HepG2 (cell line): Measurements from ENCODE around the gene CASKIN2. TPM values are rescaled to one million over a fixed set of nuclear protein-coding genes. Genes with fewer than 3 reads are reported as not detected.

Experiments used
- ADNP ChIP-seq: sonication (generic); formaldehyde crosslinking; IDR thresholded peaks from 2 replicates; pipeline ENCODE4 v1.4.0; 2020; ENCODE audit warnings: missing genetic modification reagents
- BRD4 ChIP-seq: sonication (generic); formaldehyde crosslinking; IDR thresholded peaks from 2 replicates; pipeline ENCODE4 v1.4.0; 2020; ENCODE audit warnings: missing genetic modification reagents
- DPF2 ChIP-seq: sonication (generic); formaldehyde crosslinking; IDR thresholded peaks from 2 replicates; pipeline ENCODE4 v1.4.0; 2020; ENCODE audit warnings: mild to moderate bottlenecking, low read depth, missing genetic modification reagents, borderline replicate concordance
- FOXA1 ChIP-seq, 2 experiments: fragments of 450-650 bp in 1 of 2; sonication (generic) in 1 of 2; formaldehyde crosslinking in 1 of 2; IDR thresholded peaks; 2 replicates each; pipeline versions ENCODE4 v1.4.0 to v1.6.1; 2016 to 2020; ENCODE audit warnings: missing genetic modification reagents in 1 of 2
- FOXM1 ChIP-seq: sonication (generic); formaldehyde crosslinking; IDR thresholded peaks from 2 replicates; pipeline ENCODE4 v1.5.0; 2020; ENCODE audit warnings: missing genetic modification reagents
- HOXA3 ChIP-seq: sonication (generic); formaldehyde crosslinking; IDR thresholded peaks from 2 replicates; pipeline ENCODE4 v1.5.0; 2020; ENCODE audit warnings: missing genetic modification reagents
- ISL2 ChIP-seq: sonication (generic); formaldehyde crosslinking; IDR thresholded peaks from 2 replicates; pipeline ENCODE4 v1.5.0; 2020; ENCODE audit warnings: missing genetic modification reagents
- KDM6A ChIP-seq: IDR thresholded peaks from 2 replicates; pipeline ENCODE4 v1.6.1; 2016; ENCODE audit warnings: low read depth
- MAX ChIP-seq: IDR thresholded peaks from 2 replicates; pipeline ENCODE4 v1.6.1; 2012; ENCODE audit warnings: inconsistent platforms
- PBX2 ChIP-seq: IDR thresholded peaks from 2 replicates; pipeline ENCODE4 v1.6.1; 2016; ENCODE audit warnings: control low read depth
- REPIN1 ChIP-seq: sonication (generic); formaldehyde crosslinking; IDR thresholded peaks from 2 replicates; pipeline ENCODE4 v1.8.0; 2022; ENCODE audit warnings: missing genetic modification reagents, low read depth, mild to moderate bottlenecking, borderline replicate concordance
- RFXANK ChIP-seq: IDR thresholded peaks from 2 replicates; pipeline ENCODE4 v1.6.1; 2016
- SP140L ChIP-seq: sonication (generic); formaldehyde crosslinking; IDR thresholded peaks from 2 replicates; pipeline ENCODE4 v1.4.0; 2020; ENCODE audit warnings: missing genetic modification reagents, borderline replicate concordance
- STAT5B ChIP-seq: sonication (generic); formaldehyde crosslinking; IDR thresholded peaks from 2 replicates; pipeline ENCODE4 v1.4.0; 2020; ENCODE audit warnings: missing genetic modification reagents
- TMF1 ChIP-seq: sonication (generic); formaldehyde crosslinking; IDR thresholded peaks from 2 replicates; pipeline ENCODE4 v1.8.1; 2022; ENCODE audit warnings: low read depth, missing genetic modification reagents
- ZBTB20 ChIP-seq: sonication (generic); formaldehyde crosslinking; IDR thresholded peaks from 2 replicates; pipeline ENCODE4 v1.8.1; 2023; ENCODE audit warnings: missing genetic modification reagents, low read depth, mild to moderate bottlenecking, borderline replicate concordance
- ZNF136 ChIP-seq: sonication (generic); formaldehyde crosslinking; IDR thresholded peaks from 2 replicates; pipeline ENCODE4 v1.8.1; 2022; ENCODE audit warnings: low read depth, mild to moderate bottlenecking, moderate library complexity, missing genetic modification reagents
- ZNF232 ChIP-seq: sonication (generic); formaldehyde crosslinking; IDR thresholded peaks from 2 replicates; pipeline ENCODE4 v1.4.0; 2020; ENCODE audit warnings: missing genetic modification reagents, borderline replicate concordance
- ZNF235 ChIP-seq: sonication (generic); formaldehyde crosslinking; IDR thresholded peaks from 2 replicates; pipeline ENCODE4 v1.8.1; 2023; ENCODE audit warnings: mild to moderate bottlenecking, missing genetic modification reagents, borderline replicate concordance
- ZNF264 ChIP-seq: sonication (generic); formaldehyde crosslinking; IDR thresholded peaks from 2 replicates; pipeline ENCODE4 v1.4.0; 2020; ENCODE audit warnings: missing genetic modification reagents
- ZNF513 ChIP-seq: sonication (generic); formaldehyde crosslinking; conservative IDR thresholded peaks from 2 replicates; pipeline ENCODE4 v1.5.0; 2020; ENCODE audit warnings: missing genetic modification reagents
- ZNF562 ChIP-seq: sonication (generic); formaldehyde crosslinking; IDR thresholded peaks from 2 replicates; pipeline ENCODE4 v1.8.0; 2022; ENCODE audit warnings: missing genetic modification reagents, borderline replicate concordance
- ZNF639 ChIP-seq: conservative IDR thresholded peaks from 2 replicates; pipeline ENCODE4 v1.6.1; 2018; ENCODE audit warnings: missing genetic modification reagents
- ZNF782 ChIP-seq: sonication (generic); formaldehyde crosslinking; IDR thresholded peaks from 2 replicates; pipeline ENCODE4 v1.4.0; 2020; ENCODE audit warnings: missing genetic modification reagents, mild to moderate bottlenecking, borderline replicate concordance
- ZNF816 ChIP-seq: sonication (generic); formaldehyde crosslinking; IDR thresholded peaks from 2 replicates; pipeline ENCODE4 v1.8.0; 2022; ENCODE audit warnings: missing genetic modification reagents, mild to moderate bottlenecking, borderline replicate concordance
- polyA plus RNA-seq, 8 experiments: library from polyadenylated mRNA; depleted of rRNA in 3 of 8; stranded (reverse) in 7 of 8; unstranded in 1 of 8; fragments of >200 nt; fragmentation: Illumina TruSeq in 4 of 8; extraction: Trizol in 4 of 8; gene quantifications; 2 replicates each; pipeline versions ENCODE4 v1.2.1 to v1.2.3, GENCODE V29; 2011 to 2016; ENCODE audit warnings: low read depth in 4 of 8, missing spikeins in 1 of 8, mixed read lengths in 1 of 8; ENCODE audit not compliant: insufficient read depth in 1 of 8
- total RNA-seq, 5 experiments: library from RNA; depleted of rRNA; stranded (reverse); fragments of >200 nt; fragmentation: Illumina TruSeq; extraction: Trizol; gene quantifications; 2 replicates each; pipeline ENCODE4 v1.2.3, GENCODE V29; 2016; ENCODE audit warnings: low read depth in 1 of 5
- TF ChIP-seq, protein P1 (sequence below): sonication (generic); formaldehyde crosslinking; IDR thresholded peaks from 2 replicates; pipeline ENCODE4 v1.5.1; 2020; ENCODE audit warnings: missing genetic modification reagents, mild to moderate bottlenecking, borderline replicate concordance

The CASKIN2 gene
- total and polyA plus RNA-seq, 2 of the 13 experiments (the other 11 are each of a cell fraction or from before 2014, with no cell fraction given): 5.2 to 7.8 TPM

DNA sequence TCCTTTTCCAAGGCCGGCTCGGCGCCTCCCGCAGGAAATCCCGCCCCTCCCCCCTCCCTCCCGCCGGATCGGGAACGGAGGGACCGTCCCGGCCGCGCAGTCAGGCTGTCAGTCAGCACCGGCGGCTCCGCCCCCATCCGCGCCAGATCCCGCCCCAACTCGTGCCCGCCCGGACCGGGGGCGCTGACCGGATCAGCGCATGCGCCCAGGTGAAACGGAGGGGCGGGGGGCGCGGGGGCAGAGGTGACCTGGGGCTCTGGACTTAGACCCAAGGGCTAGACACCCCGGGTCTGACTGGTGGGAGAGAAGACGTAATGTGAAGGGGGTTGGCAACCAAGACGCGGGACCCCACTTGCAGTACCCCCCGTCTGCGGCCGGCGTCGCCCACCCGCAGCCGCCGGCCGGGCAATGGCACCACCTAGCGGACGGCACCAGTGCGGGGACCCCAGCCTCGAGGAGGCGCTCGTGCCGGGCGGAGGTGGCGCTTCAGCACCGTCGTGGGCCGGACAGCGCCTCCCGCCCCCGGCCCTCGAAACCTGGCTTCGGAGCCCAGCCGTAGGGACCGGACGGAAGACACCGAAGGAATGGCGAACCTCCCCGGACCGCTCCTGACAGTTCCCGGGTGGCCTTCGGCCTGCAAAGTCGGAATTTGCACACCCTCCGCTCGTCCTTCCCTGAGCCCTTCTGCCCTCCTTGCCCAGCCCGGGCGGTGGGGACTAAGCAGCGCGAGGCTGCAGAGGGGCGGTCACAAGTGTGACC, at the start of gene CASKIN2 (continued):
- TF ChIP-seq REPIN1 (peak; percentile 2), ZNF136 (peak; percentile 98; the same call in 1 of the 2 replicates), ZNF513 (CRISPR knock-in tag) (0 out of 2 replicates have a peak, but pooled peaks have one; percentile 54), ZNF235 (peak; percentile 98), KDM6A (CRISPR knock-in tag) (no peak), ZNF264 (no peak), DPF2 (CRISPR knock-in tag) (no peak), SP140L (CRISPR knock-in tag) (peak; percentile 78; the same call in 1 of the 2 replicates), HOXA3 (CRISPR knock-in tag) (peak; percentile 62; the same call in 1 of the 2 replicates), ZNF639 (CRISPR knock-in tag) (peak; percentile 47), ZNF782 (CRISPR knock-in tag) (peak; percentile 98), ZNF232 (CRISPR knock-in tag) (peak; percentile 87), MAX (peak; percentile 83; the same call in 1 of the 2 replicates), ZNF816 (peak; percentile 86; the same call in 1 of the 2 replicates), PBX2 (CRISPR knock-in tag) (peak; percentile 92), RFXANK (CRISPR knock-in tag) (peak; percentile 68; the same call in 1 of the 2 replicates), ADNP (peak; percentile 83; the same call in 1 of the 2 replicates), FOXM1 (CRISPR knock-in tag) (0 out of 2 replicates have a peak, but pooled peaks have one; percentile 73), BRD4 (CRISPR knock-in tag) (no peak), STAT5B (CRISPR knock-in tag) (0 out of 2 replicates have a peak, but pooled peaks have one; percentile 81), ZNF562 (CRISPR knock-in tag) (no peak), ISL2 (peak; percentile 86), TMF1 (peak; percentile 50), ZBTB20 (peak; percentile 84; the same call in 1 of the 2 replicates), FOXA1 (IDR thresholded peaks at IDR 0.05) (no peak), FOXA1 (CRISPR knock-in tag; IDR thresholded peaks at IDR 0.05) (peak; percentile 60; the same call in 1 of the 2 replicates)
- TF ChIP-seq, protein P1, sequence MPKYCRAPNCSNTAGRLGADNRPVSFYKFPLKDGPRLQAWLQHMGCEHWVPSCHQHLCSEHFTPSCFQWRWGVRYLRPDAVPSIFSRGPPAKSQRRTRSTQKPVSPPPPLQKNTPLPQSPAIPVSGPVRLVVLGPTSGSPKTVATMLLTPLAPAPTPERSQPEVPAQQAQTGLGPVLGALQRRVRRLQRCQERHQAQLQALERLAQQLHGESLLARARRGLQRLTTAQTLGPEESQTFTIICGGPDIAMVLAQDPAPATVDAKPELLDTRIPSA (CRISPR knock-in tag): peak; percentile 99
